Endothelial cell of umbilical vein (primary cell): ENCODE results near the gene TOP2A. TPM values are rescaled to one million over a fixed set of nuclear protein-coding genes. Genes with fewer than 3 reads are reported as not detected.
"Not testable (repeated sequence)": the region's sequence is repeated elsewhere in the genome, so short reads cannot be mapped to it uniquely, and the experiment has no call there.

Experiments used
- BruUV-seq: library from RNA; stranded (reverse); fragments of 400-500 nt; replicated peaks from 2 replicates; lab custom pipeline; 2021; lab: Mats Ljungman, UMichigan
- CTCF ChIA-PET: fragments of 300-600, 350-600 bp; sonication (Branson Sonifier 250); formaldehyde crosslinking; loops from one replicate; lab custom pipeline; 2021; ENCODE audit warnings: antibody characterized with exemption, inconsistent platforms; lab: Charles Lee
- POLR2A ChIA-PET: fragments of 300-600, 350-600 bp; sonication (Branson Sonifier 250); formaldehyde crosslinking; loops from one replicate; lab custom pipeline; 2021; ENCODE audit warnings: antibody characterized with exemption, inconsistent platforms; lab: Charles Lee
- DNase-seq: peaks from one replicate; pipeline ENCODE4 v3.0.0-alpha.2; 2011; ENCODE audit warnings: low read depth, low spot score
- FAIRE-seq: peaks from 2 replicates; lab custom pipeline; 2011; peaks lifted over from hg19 to GRCh38; lab: Jason Lieb, UNC
- H2AFZ ChIP-seq: 2 replicates; pipeline ENCODE4 v1.6.0; 2012; ENCODE audit warnings: low read depth, low read length, control low read depth, inconsistent platforms
- H3K27ac ChIP-seq: 2 replicates; pipeline ENCODE4 v1.5.1; 2011; ENCODE audit warnings: low read depth, mild to moderate bottlenecking, control low read depth, low read length, moderate library complexity; ENCODE audit not compliant: insufficient read depth
- H3K27me3 ChIP-seq, 2 experiments: 2 replicates each; pipeline versions ENCODE4 v1.6.0 to v1.6.1; 2011; ENCODE audit warnings: low read length in 2 of 2, mixed read lengths in 1 of 2; ENCODE audit not compliant: control insufficient read depth in 2 of 2, insufficient read depth in 2 of 2
- H3K36me3 ChIP-seq, 2 experiments: 2 replicates in 1 of 2; 3 replicates in 1 of 2; pipeline ENCODE4 v1.5.1; 2011; ENCODE audit warnings: low read length in 2 of 2, mild to moderate bottlenecking in 1 of 2, moderate library complexity in 1 of 2; ENCODE audit not compliant: control insufficient read depth in 2 of 2, insufficient read depth in 2 of 2; ENCODE audit errors: extremely low read depth in 1 of 2
- H3K4me1 ChIP-seq: 3 replicates; pipeline ENCODE4 v1.5.1; 2011; ENCODE audit warnings: mild to moderate bottlenecking, low read length; ENCODE audit not compliant: control insufficient read depth, insufficient read depth; ENCODE audit errors: extremely low read depth
- H3K4me2 ChIP-seq: 2 replicates; pipeline ENCODE4 v1.6.1; 2011; ENCODE audit warnings: low read length, control low read depth, mixed read lengths; ENCODE audit not compliant: insufficient read depth
- H3K4me3 ChIP-seq, 3 experiments: fragments of 200-600 bp in 1 of 3; sonication (generic), shearing (Covaris generic) in 1 of 3; replicated peaks in 1 of 3; 2 replicates each; pipeline ENCODE4 v1.5.1; 2011 to 2016; ENCODE audit warnings: control low read depth in 3 of 3, low read length in 3 of 3, mild to moderate bottlenecking in 2 of 3, inconsistent platforms in 1 of 3, low read depth in 1 of 3, moderate library complexity in 1 of 3; ENCODE audit not compliant: insufficient read depth in 1 of 3
- H3K79me2 ChIP-seq: 2 replicates; pipeline ENCODE4 v1.6.0; 2012; ENCODE audit warnings: low read length, inconsistent platforms; ENCODE audit not compliant: control insufficient read depth, insufficient read depth
- H3K9ac ChIP-seq: replicated peaks from 2 replicates; pipeline ENCODE3; 2011; ENCODE audit warnings: low read length, control low read depth; ENCODE audit not compliant: insufficient read depth; ENCODE audit errors: extremely low read depth
- H3K9me1 ChIP-seq: replicated peaks from 3 replicates; pipeline ENCODE4 v1.6.0; 2011; ENCODE audit warnings: mild to moderate bottlenecking, low read length; ENCODE audit not compliant: control insufficient read depth, insufficient read depth; ENCODE audit errors: extremely low read depth
- H3K9me3 ChIP-seq: replicated peaks from 2 replicates; pipeline ENCODE4 v1.5.1; 2012; ENCODE audit warnings: low read length, inconsistent platforms; ENCODE audit not compliant: control insufficient read depth, insufficient read depth
- H4K20me1 ChIP-seq: replicated peaks from 2 replicates; pipeline ENCODE3; 2011; ENCODE audit warnings: mild to moderate bottlenecking, low read length; ENCODE audit not compliant: control insufficient read depth, insufficient read depth; ENCODE audit errors: extremely low read depth
- EZH2 ChIP-seq: IDR thresholded peaks from 2 replicates; pipeline ENCODE4 v1.6.1; 2012; ENCODE audit warnings: borderline replicate concordance, low read depth, mild to moderate bottlenecking, moderate library complexity, low read length, inconsistent platforms; ENCODE audit not compliant: severe bottlenecking
- FOS ChIP-seq: IDR thresholded peaks from 2 replicates; pipeline ENCODE4 v1.6.1; 2011; ENCODE audit warnings: mild to moderate bottlenecking, low read length, moderate library complexity, borderline replicate concordance; ENCODE audit not compliant: insufficient read depth
- GATA2 ChIP-seq: IDR thresholded peaks from 2 replicates; pipeline ENCODE4 v1.7.0; 2011; ENCODE audit warnings: low read depth, mild to moderate bottlenecking, moderate library complexity, mixed read lengths, low read length; ENCODE audit not compliant: insufficient read length, insufficient read depth
- JUN ChIP-seq: IDR thresholded peaks from 2 replicates; pipeline ENCODE4 v1.6.1; 2011; ENCODE audit warnings: borderline replicate concordance, low read depth; ENCODE audit not compliant: insufficient read length, insufficient read depth
- MAX ChIP-seq: IDR thresholded peaks from 2 replicates; pipeline ENCODE4 v1.6.1; 2011; ENCODE audit not compliant: insufficient read depth, insufficient read length
- MYC ChIP-seq: IDR thresholded peaks from one replicate; pipeline ENCODE4 v1.6.1; 2011; ENCODE audit warnings: mild to moderate bottlenecking, low read depth, low read length
- POLR2A ChIP-seq: IDR thresholded peaks from 2 replicates; pipeline ENCODE4 v1.6.1; 2012; ENCODE audit warnings: low read depth, mild to moderate bottlenecking, control low read depth, low read length
- POLR2AphosphoS5 ChIP-seq: IDR thresholded peaks from 2 replicates; pipeline ENCODE4 v1.6.1; 2012; ENCODE audit warnings: low read depth, mild to moderate bottlenecking, control low read depth, low read length, moderate library complexity; ENCODE audit not compliant: insufficient read depth
- dilution Hi-C: fragments of 300-500 bp; cut with MboI; formaldehyde crosslinking; loops from one replicate; pipeline ENCODE4 v1.15.0; 2019; ENCODE audit warnings: low sequenced_read_pairs; ENCODE audit not compliant: extremely low pct_ligation_motif_present
- intact Hi-C: fragments of 100-400 bp; cut with micrococcal nuclease; formaldehyde crosslinking; loops from one replicate; pipeline ENCODE4 v1.10.0; 2022
- polyA plus RNA-seq, 4 experiments: library from polyadenylated mRNA; depleted of rRNA in 3 of 4; stranded (reverse) in 3 of 4; unstranded in 1 of 4; fragments of >200 nt; gene quantifications; 2 replicates each; pipeline versions ENCODE4 v1.2.1 to v1.2.3, GENCODE V29; 2011 to 2012; ENCODE audit warnings: missing spikeins in 1 of 4
- total RNA-seq: library from RNA; stranded (reverse); gene quantifications from 2 replicates; pipeline ENCODE4 v1.2.3, GENCODE V29; 2021
- TF ChIP-seq, protein P1 (sequence below), 2 donors: IDR thresholded peaks; 1 replicate in 1 of 2; 2 replicates in 1 of 2; pipeline ENCODE4 v1.5.1; 2011; ENCODE audit warnings: low read length in 2 of 2, mild to moderate bottlenecking in 2 of 2, moderate library complexity in 2 of 2, control low read depth in 1 of 2, inconsistent platforms in 1 of 2, low read depth in 1 of 2; ENCODE audit not compliant: insufficient read depth in 1 of 2; ENCODE audit errors: extremely low read depth in 1 of 2

TOP2A gene
- total and polyA plus RNA-seq, 2 donors (not counting 3 experiments of a cell fraction or from before 2014, with no cell fraction given), result 31.3 to 160 TPM

DNA sequence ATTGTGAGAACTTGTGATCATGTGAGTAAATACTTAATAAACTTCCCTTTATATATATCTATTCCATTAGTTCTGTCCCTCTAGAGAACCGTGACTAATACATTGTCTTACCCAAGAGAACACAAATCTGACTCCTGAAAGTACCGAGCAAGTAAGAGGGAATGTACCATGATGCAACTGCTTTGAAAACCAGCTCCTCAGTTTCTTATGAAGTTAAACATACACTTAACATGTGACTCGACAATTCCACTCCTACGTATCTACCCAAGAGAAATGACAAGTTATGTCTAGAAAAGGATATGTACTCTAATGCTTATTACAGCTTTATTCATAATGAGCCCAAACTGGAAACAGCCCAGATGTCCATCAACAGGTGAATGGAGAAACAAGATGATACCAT, 44.4 kb downstream of the TOP2A start:
- TF ChIP-seq, protein P1, sequence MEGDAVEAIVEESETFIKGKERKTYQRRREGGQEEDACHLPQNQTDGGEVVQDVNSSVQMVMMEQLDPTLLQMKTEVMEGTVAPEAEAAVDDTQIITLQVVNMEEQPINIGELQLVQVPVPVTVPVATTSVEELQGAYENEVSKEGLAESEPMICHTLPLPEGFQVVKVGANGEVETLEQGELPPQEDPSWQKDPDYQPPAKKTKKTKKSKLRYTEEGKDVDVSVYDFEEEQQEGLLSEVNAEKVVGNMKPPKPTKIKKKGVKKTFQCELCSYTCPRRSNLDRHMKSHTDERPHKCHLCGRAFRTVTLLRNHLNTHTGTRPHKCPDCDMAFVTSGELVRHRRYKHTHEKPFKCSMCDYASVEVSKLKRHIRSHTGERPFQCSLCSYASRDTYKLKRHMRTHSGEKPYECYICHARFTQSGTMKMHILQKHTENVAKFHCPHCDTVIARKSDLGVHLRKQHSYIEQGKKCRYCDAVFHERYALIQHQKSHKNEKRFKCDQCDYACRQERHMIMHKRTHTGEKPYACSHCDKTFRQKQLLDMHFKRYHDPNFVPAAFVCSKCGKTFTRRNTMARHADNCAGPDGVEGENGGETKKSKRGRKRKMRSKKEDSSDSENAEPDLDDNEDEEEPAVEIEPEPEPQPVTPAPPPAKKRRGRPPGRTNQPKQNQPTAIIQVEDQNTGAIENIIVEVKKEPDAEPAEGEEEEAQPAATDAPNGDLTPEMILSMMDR (IDR thresholded peaks at IDR 0.05; ENCODE audit: extremely low read depth in 1 of 2, insufficient read depth in 1 of 2, low read depth in 1 of 2, low read length in 2 of 2), result no peak
- TF ChIP-seq POLR2A (no peak), MYC (no peak), POLR2AphosphoS5 (no peak), MAX (no peak), GATA2 (no peak), EZH2 (no peak), FOS (no peak), JUN (no peak)
- no peak overlapping the region for H3K9ac ChIP-seq
- DNase-seq, result no peak
- no peak overlapping the region for H2AFZ ChIP-seq
- ChIA-PET CTCF (interaction anchor here (1.0 kb wide), 1 partner anchor 160 kb away, joined by 3 read pairs; no protein-coding TSS in a partner anchor), POLR2A (no interaction called here)
- no peaks in the 10 kb centered on the region for H3K4me1 ChIP-seq
- H3K9me1 ChIP-seq, result no peaks in the 10 kb centered on the region
- H4K20me1 ChIP-seq, result no peaks in the 10 kb centered on the region
- dilution Hi-C loops, result no loop called here
- no peaks in the 10 kb centered on the region for H3K36me3 ChIP-seq
- FAIRE-seq, result no peak
- H3K4me2 ChIP-seq, result no peak overlapping the region
- H3K9me3 ChIP-seq, result no peaks in the 10 kb centered on the region
- H3K27ac ChIP-seq, result no peak overlapping the region
- BruUV-seq, result no TSS peak
- H3K27me3 ChIP-seq, result no peaks in the 10 kb centered on the region
- intact Hi-C loops, result no loop called here
- H3K4me3 ChIP-seq, result no peak overlapping the region
- H3K79me2 ChIP-seq, result no peaks in the 10 kb centered on the region

- intact Hi-C loops, H3K79me2 ChIP-seq, H3K27ac ChIP-seq, H3K9me1 ChIP-seq, FAIRE-seq, H3K9me3 ChIP-seq, H3K36me3 ChIP-seq, CTCF ChIA-PET, H3K4me1 ChIP-seq, H3K9ac ChIP-seq, dilution Hi-C loops, H2AFZ ChIP-seq, H4K20me1 ChIP-seq, H3K27me3 ChIP-seq, H3K4me2 ChIP-seq, BruUV-seq, H3K4me3 ChIP-seq, DNase-seq: not testable (repeated sequence)
- POLR2A ChIA-PET, result interaction anchor here (0.5 kb wide), 1 partner anchor 10 kb away, joined by 3 read pairs; no protein-coding TSS in a partner anchor
These were observed 45.1 kb downstream of the TOP2A start for GRCh38 chr17:40372644-40373043.
